ENCODE measurements around the gene CNTN6.

Gene CNTN6

GRCh38 chr3:1227111-1227510 lies 134.3 kb downstream of the CNTN6 start:
- TF ChIP-seq CTCF (IDR thresholded peaks at IDR 0.05; ENCODE audit: low read depth, low read length, missing control alignments) = no peak
- no peak overlapping the region for H3K4me3 ChIP-seq (ENCODE audit: low read depth, low read length)
- DNase-seq (ENCODE audit: low read depth) = no peak

GRCh38 chr3:1228289-1228688 lies 135.5 kb downstream of the CNTN6 start:
- no peak overlapping the region for H3K4me3 ChIP-seq (ENCODE audit: low read depth, low read length)
- no peak for TF ChIP-seq CTCF (IDR thresholded peaks at IDR 0.05; ENCODE audit: low read depth, low read length, missing control alignments)
- DNase-seq (ENCODE audit: low read depth) = no peak

- TF ChIP-seq CTCF (IDR thresholded peaks at IDR 0.05; ENCODE audit: low read depth, low read length, missing control alignments) = no peak
Measured at GRCh38 chr3:1230920-1231319, 138.1 kb downstream of the CNTN6 start.

GRCh38 chr3:1232276-1232675 lies 139.5 kb downstream of the CNTN6 start:
- no peak for TF ChIP-seq CTCF (IDR thresholded peaks at IDR 0.05; ENCODE audit: low read depth, low read length, missing control alignments)
- H3K4me3 ChIP-seq (ENCODE audit: low read depth, low read length) = no peak overlapping the region
- DNase-seq (ENCODE audit: low read depth) = no peak

More at GRCh38 chr3:1230920-1231319, 138.1 kb downstream of the CNTN6 start:
- no peak overlapping the region for H3K4me3 ChIP-seq (ENCODE audit: low read depth, low read length)
- DNase-seq (ENCODE audit: low read depth) = no peak

- DNase-seq (ENCODE audit: low read depth) = no peak
- no peak for TF ChIP-seq CTCF (IDR thresholded peaks at IDR 0.05; ENCODE audit: low read depth, low read length, missing control alignments)
- H3K4me3 ChIP-seq (ENCODE audit: low read depth, low read length) = no peak overlapping the region
Measured at GRCh38 chr3:1235526-1236120, 142.8 kb downstream of the CNTN6 start.

- no peak for TF ChIP-seq CTCF (IDR thresholded peaks at IDR 0.05; ENCODE audit: low read depth, low read length, missing control alignments)
- no peak for DNase-seq (ENCODE audit: low read depth)
- H3K4me3 ChIP-seq (ENCODE audit: low read depth, low read length) = no peak overlapping the region
Measured at GRCh38 chr3:1251282-1252060, 158.6 kb downstream of the CNTN6 start.

- no peak for TF ChIP-seq CTCF (IDR thresholded peaks at IDR 0.05; ENCODE audit: low read depth, low read length, missing control alignments)
- no peak overlapping the region for H3K4me3 ChIP-seq (ENCODE audit: low read depth, low read length)
- no peak for DNase-seq (ENCODE audit: low read depth)
Measured at GRCh38 chr3:1252061-1252430, 159.2 kb downstream of the CNTN6 start.
